T-helper 22 cell (primary cell): Measurements from ENCODE around the gene CSF3R.
"Not testable (repeated sequence)": the region's sequence is repeated elsewhere in the genome, so short reads cannot be mapped to it uniquely, and the experiment has no call there.

Experiments
- DNase-seq: peaks from one replicate; pipeline ENCODE4 v3.0.0-alpha.2; 2020; ENCODE audit warnings: low read depth

Gene CSF3R

DNA sequence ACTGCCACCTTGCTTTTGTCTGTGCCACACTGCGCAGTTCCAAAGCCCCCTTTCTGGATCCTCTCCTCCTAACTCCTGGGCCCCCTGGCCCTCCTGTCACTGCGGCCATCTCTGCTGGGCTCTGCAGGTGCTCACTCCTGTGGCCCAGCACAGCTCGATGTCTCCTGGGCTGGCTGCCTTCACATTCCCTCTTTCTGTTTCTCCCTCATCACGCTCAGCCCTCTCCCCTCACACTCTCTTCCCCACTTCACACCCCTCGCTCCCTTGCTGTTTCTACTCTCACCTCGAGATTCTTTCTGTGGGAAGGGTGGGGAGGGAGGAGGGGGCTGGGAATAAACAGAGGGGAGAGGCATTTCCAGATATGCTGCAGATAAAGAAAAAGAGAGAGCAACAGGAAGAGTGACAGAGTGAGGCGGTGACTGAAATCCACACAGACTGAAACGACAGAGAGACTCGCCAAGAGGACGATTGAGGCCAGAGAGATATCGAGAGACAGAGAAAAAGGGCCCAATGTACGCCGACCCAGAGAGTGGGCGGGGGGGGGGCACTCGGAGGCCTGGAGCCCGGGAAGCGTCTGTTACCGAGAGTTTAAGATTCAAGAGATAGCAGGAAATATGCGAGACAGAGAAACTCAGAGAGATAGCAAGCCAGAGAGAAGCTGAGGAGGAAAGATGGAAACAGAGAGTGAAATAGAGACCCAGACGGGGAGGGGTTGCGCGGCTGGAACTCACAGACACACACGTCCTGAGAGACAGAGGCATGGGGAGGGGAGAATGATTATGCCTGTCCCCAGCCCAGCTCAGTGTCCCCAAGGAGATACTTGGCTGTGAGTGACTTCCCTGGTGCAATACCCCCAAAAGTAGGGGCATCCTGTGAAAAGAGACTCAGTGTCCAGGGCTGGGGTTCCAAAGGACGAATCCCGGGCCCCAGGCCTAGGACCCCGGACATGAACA lies 666 bp downstream of the CSF3R start:
- no peak for DNase-seq

DNA sequence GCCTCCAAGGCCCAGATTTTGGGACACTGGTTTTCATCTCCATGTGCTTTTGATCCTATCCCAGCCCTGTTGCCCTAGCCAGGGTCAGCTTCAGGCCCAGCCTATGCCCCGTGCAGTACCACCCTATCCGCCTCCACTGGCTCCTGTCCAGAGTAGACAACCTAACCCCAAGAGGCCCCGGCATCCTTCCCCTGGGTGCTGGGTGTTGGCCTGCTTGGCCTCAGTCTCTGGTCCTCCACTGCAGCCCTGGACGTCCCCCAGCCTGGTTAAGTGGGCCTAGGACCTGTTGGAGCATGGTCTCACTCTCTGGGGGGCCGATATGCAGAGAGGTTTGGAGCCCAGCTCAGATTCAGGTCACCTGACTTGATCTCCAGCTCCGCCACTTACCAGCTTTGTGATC lies 1.6 kb downstream of the CSF3R start:
- no peak for DNase-seq

DNA sequence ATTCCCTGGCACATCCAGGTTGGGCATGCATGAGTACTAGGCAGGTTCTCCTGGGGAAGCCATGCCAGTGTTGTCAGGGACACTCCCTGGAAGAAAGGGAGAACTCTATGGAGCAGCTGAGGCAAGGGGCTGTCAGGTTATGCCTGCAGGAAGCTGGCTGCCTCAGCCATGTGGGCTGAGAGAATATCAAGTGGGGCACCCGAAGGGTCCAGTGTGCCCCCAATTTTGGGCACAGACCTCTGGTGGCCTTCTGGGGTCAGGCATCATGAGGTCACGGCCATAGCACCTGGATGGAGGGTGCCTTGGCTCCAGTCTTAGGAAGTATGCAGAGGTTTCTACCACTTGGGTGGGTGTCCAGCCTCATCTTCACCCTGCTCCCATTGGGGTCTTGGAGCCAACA lies 2.6 kb downstream of the CSF3R start:
- DNase-seq, result no peak

- no peak for DNase-seq
Measured at GRCh38 chr1:36479505-36480051, 3.1 kb downstream of the CSF3R start.

DNA sequence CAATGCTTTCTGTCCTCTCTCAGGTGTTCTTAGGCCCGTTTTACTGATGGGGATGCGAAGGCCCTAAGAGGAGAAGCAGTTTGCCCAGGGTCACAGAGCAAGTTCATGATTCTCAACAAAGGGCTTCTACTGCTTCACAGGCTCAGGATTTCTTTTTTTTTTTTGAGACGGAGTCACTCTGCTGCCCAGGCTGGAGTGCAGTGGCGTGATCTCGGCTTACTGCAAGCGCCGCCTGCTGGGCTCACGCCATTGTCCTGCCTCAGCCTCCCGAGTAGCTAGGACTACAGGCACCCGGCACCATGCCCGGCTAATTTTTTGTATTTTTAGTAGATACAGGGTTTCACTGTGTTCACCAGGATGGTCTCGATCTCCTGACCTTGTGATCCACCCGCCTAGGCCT lies 5.1 kb downstream of the CSF3R start:
- DNase-seq, result not testable (repeated sequence)

- no peak for DNase-seq
Measured at GRCh38 chr1:36476945-36477344, 5.8 kb downstream of the CSF3R start.

- no peak for DNase-seq
Measured at GRCh38 chr1:36475910-36476604, 6.7 kb downstream of the CSF3R start.

DNA sequence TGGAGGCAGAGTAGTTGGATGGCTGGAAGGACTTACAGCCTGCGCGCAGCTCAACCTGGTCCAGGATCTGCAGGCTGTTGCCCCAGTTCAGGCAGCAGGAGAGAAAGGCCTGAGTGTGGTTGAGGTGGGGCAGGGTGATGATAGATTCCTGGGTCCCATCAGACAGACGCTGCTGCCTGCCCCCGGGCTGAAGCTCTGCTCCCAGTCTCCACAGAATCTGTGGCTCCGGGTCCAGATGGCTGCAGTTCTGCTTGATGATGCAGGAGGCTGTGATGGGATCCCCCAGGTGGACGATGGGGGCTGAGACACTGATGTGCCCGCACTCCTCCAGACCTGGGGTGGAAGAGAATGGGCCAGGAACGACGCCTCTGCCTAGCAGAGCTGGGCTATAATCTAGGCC lies 7.4 kb downstream of the CSF3R start:
- DNase-seq, result no peak

- DNase-seq, result no peak
Measured at GRCh38 chr1:36472656-36473055, 10.1 kb downstream of the CSF3R start.

DNA sequence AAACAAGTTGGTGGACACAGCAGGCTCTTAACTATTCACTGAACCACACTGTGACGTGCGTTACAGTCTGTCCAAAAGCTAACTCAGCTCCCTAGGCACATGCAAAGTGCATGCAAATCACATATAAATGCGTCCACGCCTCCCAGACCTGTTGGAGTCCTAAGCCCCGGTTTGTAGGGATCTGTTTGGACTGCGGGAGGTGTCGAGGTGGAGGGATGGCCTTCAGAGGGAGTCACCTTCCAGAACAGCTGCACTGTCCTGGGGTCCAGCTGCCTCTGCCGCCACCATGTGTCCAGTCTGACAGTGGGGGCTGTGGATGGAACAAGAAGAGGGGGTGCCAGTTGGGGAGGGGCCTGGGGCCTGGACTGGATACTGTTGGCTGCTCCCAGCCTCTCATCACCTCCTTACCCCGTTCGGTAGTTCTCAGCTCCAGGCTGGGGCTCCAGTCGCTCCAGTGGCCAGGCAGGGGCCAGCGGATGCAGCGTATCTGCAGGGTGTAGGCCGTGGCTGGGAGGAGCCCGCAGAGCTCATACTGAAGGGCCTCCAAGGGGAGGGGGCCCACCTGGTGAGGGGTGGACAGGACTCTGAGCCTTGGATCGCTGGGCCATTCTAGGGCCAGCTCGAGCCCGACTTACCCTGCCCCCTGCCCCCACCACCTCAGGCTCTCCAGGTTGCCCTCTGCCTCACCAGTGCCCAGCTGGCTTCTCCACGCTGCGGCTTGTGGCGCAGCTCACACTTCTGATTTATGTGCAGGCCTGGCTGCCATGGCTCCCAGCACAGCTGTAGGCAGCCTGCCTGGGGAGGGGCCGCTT lies 10.7 kb downstream of the CSF3R start:
- no peak for DNase-seq

GRCh38 chr1:36469163-36469562 lies 13.6 kb downstream of the CSF3R start:
- DNase-seq, result no peak

GRCh38 chr1:36467700-36468455 lies 14.8 kb downstream of the CSF3R start:
- no peak for DNase-seq

- no peak for DNase-seq
Measured at GRCh38 chr1:36467027-36467410, 15.7 kb downstream of the CSF3R start.

DNA sequence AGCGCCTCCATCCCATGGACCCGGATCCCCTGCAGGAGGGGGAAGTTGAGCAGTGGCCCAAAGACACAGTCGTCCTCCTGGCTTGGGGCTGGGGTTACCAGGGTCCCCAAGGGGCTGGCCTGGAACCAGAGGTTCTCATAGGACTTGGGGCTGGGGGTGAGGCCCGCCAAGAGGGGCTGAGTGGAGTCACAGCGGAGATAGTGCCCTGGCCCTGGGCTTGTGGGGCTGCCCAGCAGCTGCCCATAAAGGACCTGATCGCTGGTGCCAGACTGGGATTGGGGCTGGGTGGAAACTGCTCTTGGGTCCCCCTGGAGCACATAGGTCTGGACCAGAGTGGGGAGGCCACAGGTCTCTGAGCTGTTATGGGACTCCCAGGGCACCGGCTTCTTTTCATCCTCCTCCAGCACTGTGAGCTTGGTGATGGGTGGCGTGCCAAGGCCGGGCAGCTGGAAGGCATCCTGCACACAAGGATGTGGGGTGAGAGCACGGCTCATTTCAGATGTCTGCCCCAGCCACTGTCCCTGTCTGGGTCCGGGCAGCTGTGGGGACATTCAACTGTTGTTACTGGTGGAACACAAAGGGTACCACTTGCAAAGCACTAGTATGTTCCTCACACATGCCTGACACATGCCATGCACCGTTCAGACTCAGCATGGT lies 16.2 kb downstream of the CSF3R start:
- DNase-seq, result no peak

DNA sequence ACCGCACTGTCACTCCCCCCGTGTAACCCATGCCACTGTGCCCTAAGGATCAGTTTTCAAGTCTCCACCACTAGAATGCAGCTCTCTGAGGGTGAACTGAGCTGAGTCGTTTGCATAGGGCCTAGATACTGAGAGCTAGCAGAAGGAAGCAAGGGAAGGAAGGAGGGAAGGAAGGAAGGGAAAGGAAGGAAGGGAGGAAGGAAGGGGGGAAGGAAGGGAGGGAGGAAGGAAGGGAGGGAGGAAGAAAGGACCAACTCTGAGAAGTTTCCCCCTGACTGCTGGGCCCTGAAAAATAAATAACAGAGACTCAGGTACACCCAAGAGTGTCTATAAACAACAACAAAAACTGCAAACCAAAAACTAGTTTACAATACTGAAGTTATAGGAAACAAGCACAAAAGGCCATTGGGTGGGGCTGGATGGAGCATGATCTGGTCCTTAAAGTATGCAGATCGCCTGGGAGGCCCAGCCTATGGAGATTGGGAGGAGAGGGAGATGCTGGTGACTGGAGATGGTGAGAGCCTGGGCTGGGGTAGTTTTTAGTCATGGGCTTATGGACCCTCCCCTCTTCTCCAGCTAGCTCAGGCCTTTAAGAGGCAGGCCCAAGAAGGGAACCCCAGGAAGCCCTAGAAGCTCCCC lies 16.9 kb downstream of the CSF3R start:
- DNase-seq, result no peak

DNA sequence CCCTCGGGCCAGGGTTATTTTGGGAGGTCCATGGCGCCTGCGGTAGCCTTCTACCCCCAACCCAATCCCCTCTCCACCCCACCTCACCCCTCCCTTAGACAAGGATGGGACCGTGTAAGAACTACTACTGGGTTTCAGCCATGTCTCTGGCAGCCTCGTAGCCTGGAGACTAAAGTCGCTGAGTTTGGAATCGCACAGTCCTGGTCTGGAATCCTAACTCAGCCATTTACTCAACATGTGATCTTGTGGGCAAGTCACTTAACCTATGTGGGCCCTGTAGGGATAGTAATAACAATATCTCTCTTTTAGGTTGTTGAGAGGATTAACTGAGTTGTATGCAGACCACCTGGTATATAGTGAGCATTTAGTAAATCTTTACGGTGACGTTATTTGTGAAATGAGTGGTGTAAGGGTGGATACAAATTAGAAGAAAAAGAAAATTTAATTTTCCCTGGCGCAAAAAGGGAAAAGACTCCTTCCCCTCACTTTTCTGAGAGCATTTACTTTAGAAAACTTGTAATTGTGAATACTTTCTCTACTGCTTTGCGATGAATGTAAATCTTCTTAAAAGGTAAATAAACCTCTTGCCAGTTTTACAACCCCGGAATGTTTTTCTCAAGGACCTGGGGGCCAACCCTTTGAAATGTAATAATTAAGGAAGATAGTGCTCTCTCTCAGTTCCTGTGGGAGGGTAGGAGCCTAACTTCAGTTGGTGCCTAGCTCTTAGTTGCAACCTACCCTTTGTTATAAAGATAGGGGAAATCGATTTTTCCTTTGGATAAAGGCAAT lies 17.9 kb downstream of the CSF3R start:
- DNase-seq, result no peak

DNA sequence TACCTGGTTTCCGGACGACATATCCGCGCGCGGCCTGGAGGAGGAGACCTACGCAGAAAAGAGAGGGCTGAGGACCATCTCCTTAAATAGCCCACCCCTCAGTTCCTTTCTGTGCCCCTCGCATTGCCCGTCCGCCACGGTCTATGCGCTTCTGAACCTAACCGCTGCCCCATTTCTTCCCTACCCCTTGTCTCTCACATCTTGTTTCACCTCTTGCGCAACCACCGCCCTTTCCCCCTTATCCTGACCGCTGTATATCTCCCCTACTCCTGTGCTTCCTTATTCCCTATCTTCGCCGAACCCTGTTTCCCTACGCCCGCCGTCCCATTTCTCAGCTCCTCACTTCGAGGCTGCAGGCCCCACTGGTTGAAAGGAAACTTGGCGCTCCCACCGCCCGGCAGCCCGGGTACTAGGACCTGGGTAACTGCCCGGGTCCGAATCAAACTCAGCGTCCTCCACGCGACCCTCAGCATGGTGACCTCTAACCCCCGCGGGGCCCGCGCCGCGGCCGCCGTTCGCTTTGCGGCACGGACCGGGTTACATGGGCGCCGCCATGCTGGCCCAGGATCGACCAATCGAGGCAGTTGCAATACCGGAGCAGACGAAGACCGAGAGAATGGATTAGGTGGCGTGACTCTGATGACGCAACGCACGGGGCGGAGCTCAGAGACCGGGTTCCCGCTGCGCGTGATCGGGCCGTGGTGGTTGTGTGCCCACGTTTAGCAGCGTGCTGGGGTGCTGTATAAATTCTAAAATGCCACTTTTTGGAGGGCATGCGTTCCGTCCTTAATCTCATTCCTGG lies 18.7 kb downstream of the CSF3R start, which contains the start of gene MRPS15:
Gene MRPS15, minus strand, starts transcription at position 582 of the 802 bp plus-strand sequence. Its CDS starts 109 bp downstream, at position 473.
- peak; percentile 86 for DNase-seq

- no peak for DNase-seq
Measured at GRCh38 chr1:36463463-36463802, 19.3 kb downstream of the CSF3R start.

GRCh38 chr1:36458910-36459309 lies 23.8 kb downstream of the CSF3R start:
- DNase-seq, result no peak
